ENCODE measurements around the gene PHF21A. TPM values are rescaled to one million over a fixed set of nuclear protein-coding genes. Genes with fewer than 3 reads are reported as not detected.

PHF21A gene
- total RNA-seq, 4 donors from 2014 or later = 9.8 to 20.2 (median 15.4) TPM

DNA sequence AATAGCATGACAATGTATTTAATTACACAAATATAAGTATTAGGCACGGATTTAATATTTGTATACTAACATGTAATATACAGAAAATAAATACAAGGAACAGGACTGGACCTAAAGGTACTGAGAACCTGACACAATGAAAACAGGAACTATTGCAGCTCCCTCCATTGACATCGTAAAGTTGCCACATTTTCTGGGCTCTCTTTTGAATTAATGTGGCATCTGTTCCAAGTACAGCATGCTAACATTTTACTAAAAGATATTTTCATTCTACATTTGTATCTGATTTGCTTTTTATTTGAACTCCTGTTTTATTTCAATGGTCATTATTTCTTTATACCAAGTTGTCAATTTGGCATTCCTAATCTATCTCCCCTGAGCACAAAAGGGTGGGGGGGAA is 15.3 kb downstream of the PHF21A start:
- Histone ChIP-seq H3K36me3 (no peaks in the 10 kb centered on the region), H3K4me1 (peaks cover 29 to 46% of the 10 kb centered on the region in 2 donors), H3K27ac (no peak overlapping the region), H3K27me3 (no peaks in the 10 kb centered on the region), H3K9me3 (no peaks in the 10 kb centered on the region), H3K4me3 (no peak overlapping the region)
- ATAC-seq = no peak
- DNase-seq = no peak
- in situ Hi-C loops (cut with MboI; ENCODE audit: low sequenced_read_pairs in 4 of 4) (no loop called here), intact Hi-C loops (cut with DNase I; ENCODE audit: low total_unique reads) (no loop called here)
- TF ChIP-seq POLR2A (IDR thresholded peaks at IDR 0.05) = no peak
- TF ChIP-seq, protein P1, sequence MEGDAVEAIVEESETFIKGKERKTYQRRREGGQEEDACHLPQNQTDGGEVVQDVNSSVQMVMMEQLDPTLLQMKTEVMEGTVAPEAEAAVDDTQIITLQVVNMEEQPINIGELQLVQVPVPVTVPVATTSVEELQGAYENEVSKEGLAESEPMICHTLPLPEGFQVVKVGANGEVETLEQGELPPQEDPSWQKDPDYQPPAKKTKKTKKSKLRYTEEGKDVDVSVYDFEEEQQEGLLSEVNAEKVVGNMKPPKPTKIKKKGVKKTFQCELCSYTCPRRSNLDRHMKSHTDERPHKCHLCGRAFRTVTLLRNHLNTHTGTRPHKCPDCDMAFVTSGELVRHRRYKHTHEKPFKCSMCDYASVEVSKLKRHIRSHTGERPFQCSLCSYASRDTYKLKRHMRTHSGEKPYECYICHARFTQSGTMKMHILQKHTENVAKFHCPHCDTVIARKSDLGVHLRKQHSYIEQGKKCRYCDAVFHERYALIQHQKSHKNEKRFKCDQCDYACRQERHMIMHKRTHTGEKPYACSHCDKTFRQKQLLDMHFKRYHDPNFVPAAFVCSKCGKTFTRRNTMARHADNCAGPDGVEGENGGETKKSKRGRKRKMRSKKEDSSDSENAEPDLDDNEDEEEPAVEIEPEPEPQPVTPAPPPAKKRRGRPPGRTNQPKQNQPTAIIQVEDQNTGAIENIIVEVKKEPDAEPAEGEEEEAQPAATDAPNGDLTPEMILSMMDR (IDR thresholded peaks at IDR 0.05 in 4 of 5, conservative IDR thresholded peaks at IDR 0.05 in 1 of 5) = no peak

DNA sequence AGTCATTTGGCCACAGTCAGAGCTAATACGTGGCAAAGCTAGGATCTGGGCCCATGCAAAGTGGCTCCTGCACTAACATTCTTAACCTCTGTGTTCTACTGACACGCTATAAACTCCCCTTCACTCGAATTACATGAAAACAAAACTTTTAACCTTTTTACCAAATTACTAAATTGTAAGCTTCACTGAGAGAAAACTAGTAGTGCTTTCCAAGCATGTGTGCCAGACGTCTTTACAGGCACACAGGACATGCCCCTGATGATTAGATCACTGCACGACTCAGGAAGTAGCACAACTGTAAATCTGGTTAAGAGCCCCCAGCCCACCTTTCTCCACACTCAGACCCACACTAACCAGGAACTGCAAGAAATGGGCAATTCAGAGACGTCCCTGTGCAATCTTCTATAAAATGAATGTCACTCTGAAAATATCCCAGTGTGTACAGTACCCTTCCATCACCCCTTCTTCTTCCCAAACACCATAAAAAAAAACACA is 16.1 kb downstream of the PHF21A start:
- ATAC-seq = no peak
- no peaks in the 10 kb centered on the region for H3K27me3 ChIP-seq
- no peak for DNase-seq
- TF ChIP-seq, protein P1 (IDR thresholded peaks at IDR 0.05 in 4 of 5, conservative IDR thresholded peaks at IDR 0.05 in 1 of 5) = no peak
- TF ChIP-seq POLR2A (IDR thresholded peaks at IDR 0.05) = no peak
- no peaks in the 10 kb centered on the region for H3K9me3 ChIP-seq
- peaks cover 36 to 54% of the 10 kb centered on the region in 2 donors for H3K4me1 ChIP-seq
- no peak overlapping the region for H3K27ac ChIP-seq
- intact Hi-C loops (cut with DNase I; ENCODE audit: low total_unique reads) = no loop called here
- H3K36me3 ChIP-seq = no peaks in the 10 kb centered on the region
- in situ Hi-C loops (cut with MboI; ENCODE audit: low sequenced_read_pairs in 4 of 4) = no loop called here
- no peak overlapping the region for H3K4me3 ChIP-seq

DNA sequence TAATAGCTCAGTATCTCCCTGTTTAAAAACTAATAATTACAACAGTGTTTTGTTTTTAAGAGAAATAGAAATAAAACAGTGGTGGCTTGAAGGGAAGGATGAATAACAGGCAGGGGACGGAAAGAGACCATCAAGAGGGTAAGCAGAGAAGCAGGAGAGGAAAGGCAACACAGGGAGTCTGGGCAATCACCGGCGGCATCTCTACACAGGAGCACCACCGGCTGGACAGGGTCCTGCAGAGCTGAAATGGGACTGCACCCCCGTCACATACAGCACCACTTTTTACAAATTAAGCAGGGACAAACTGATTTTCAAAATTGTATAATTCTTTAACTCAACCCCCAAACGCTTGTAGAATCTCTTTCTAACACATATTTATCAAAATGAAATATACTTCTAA is 18.4 kb downstream of the PHF21A start:
- TF ChIP-seq, protein P1 (IDR thresholded peaks at IDR 0.05 in 4 of 5, conservative IDR thresholded peaks at IDR 0.05 in 1 of 5) = no peak
- no peak for TF ChIP-seq POLR2A (IDR thresholded peaks at IDR 0.05)
- DNase-seq (no peak), ATAC-seq (no peak)
- H3K27me3 ChIP-seq = no peaks in the 10 kb centered on the region
- intact Hi-C loops (cut with DNase I; ENCODE audit: low total_unique reads) (no loop called here), in situ Hi-C loops (cut with MboI; ENCODE audit: low sequenced_read_pairs in 4 of 4) (no loop called here)
- H3K4me1 ChIP-seq = peaks cover 53 to 72% of the 10 kb centered on the region in 2 donors
- no peaks in the 10 kb centered on the region for H3K9me3 ChIP-seq
- no peak overlapping the region for H3K27ac ChIP-seq
- H3K4me3 ChIP-seq = no peak overlapping the region
- no peaks in the 10 kb centered on the region for H3K36me3 ChIP-seq

DNA sequence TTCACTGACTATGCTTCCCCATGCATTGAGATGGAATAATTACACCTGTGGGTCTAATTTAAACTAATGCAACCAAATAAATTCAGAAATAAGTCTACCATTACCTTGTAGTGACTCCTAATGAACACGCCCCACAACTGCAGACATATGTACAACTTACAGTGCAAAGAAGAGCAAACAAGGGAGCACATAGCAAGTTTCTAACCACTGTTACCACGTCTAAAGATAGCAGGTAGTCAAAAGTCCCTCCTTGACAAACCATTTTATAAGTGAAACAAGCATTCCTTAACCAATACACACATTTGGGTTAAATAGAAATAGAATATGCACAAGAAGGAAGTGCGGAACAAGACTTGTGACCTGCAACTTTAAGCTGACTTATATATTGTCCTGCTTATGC is 20.6 kb downstream of the PHF21A start:
- intact Hi-C loops (cut with DNase I; ENCODE audit: low total_unique reads) = no loop called here
- in situ Hi-C loops (cut with MboI; ENCODE audit: low sequenced_read_pairs in 4 of 4) = no loop called here

More for the DNA sequence above, 20.6 kb downstream of the PHF21A start:
- Histone ChIP-seq H3K36me3 (no peaks in the 10 kb centered on the region), H3K4me3 (no peak overlapping the region), H3K9me3 (no peaks in the 10 kb centered on the region), H3K27ac (no peak overlapping the region), H3K27me3 (no peaks in the 10 kb centered on the region), H3K4me1 (peaks cover 50 to 60% of the 10 kb centered on the region in 2 donors)
- ATAC-seq = no peak
- TF ChIP-seq, protein P1 (IDR thresholded peaks at IDR 0.05 in 4 of 5, conservative IDR thresholded peaks at IDR 0.05 in 1 of 5) = no peak
- no peak for TF ChIP-seq POLR2A (IDR thresholded peaks at IDR 0.05)
- DNase-seq = no peak

Data from gastrocnemius medialis (tissue), 4 donors.